GM18517 (cell line): Measurements from ENCODE around the gene KRT31.
"Not testable (repeated sequence)": the region's sequence is repeated elsewhere in the genome, so short reads cannot be mapped to it uniquely, and the experiment has no call there.

Source experiments
- ATAC-seq: cut with Tn5 transposase; IDR thresholded peaks from one replicate; pipeline ENCODE4 v1.9.1; 2021; ENCODE audit warnings: mild to moderate bottlenecking, moderate library complexity; ENCODE audit not compliant: unreplicated experiment

Gene KRT31

DNA sequence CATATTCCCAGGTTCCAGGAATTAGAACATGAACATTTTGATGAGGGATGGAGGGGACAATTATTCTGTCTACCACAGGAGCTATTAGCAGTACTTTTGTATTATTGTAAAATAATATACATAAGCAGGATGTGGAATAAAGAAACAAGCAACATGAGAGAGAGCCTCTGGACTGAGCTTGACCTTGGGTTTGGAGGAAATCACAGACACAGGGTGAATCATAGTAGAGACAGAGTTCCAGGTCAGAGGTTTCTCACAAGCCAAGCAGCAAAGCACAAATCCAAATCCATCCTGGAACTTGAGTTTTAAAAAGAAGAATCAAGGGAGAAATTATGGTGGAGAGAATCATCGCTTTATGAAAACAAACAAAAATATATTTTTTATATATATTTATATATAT is 5.1 kb downstream of the KRT31 start:
- ATAC-seq = no peak

DNA sequence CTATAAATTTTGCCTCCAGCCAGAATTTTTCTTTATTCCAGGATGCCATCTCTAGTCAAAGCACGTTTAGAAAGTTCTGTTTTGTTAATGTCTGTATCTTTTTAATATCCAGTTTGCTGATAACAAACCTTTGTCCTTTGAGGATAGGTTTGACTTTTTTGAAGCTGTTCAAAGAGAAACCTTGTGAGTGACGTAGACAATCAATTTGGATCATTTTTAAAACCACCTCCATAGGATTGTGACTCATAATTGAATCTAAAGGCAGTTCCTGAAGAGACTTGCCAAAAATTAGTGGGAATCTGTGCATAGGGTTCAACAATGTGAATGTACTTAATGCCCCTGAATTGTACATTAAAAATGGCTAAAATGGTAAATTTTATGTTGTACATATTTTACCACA is 5.9 kb downstream of the KRT31 start:
- ATAC-seq = no peak

DNA sequence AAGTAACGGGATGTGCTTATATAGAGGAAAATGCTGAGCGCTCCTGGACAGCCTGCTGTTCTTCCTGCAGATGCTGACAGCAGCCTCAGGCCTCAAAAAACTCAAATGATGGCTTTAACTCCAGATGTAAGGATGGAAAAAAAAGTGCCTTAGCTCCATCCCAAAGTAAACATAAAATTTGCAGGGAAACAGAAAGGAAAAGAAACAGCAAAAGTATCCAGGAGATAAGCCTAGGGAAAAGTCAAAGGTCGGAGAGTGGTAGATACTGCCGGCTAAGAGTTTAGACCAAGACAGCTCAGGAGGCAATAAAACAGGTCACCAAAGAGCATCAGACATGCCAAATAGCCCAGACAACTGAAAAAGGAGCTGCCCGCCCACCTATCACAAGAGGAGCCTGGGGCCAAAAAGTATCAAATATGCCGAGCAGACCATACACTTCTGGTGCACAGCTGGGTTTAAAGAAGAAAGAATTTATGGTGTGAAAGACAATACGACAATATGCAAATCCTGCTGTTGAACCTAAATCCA is 6.9 kb downstream of the KRT31 start:
- no peak for ATAC-seq

GRCh38 chr17:41387670-41388069 is 9.7 kb downstream of the KRT31 start:
- ATAC-seq = no peak

DNA sequence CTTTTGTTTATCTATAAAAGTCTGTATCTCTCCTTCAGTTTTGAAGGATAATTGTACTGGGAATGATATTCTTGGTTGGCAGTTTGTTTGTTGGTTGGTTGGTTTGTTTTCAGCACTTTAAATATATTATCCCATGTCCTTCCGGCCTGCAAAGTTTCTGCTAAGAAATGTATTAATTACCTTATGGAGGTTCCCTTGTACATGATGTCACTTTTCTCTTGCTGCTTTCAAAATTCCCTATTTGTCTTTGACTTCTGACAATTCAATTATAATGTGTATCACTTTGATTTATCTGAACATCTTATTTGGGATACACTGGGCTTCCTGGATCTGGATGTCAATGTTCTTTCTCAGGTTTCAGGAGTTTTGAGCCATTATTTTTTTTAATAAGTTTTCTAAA is 11.2 kb downstream of the KRT31 start:
- no peak for ATAC-seq

DNA sequence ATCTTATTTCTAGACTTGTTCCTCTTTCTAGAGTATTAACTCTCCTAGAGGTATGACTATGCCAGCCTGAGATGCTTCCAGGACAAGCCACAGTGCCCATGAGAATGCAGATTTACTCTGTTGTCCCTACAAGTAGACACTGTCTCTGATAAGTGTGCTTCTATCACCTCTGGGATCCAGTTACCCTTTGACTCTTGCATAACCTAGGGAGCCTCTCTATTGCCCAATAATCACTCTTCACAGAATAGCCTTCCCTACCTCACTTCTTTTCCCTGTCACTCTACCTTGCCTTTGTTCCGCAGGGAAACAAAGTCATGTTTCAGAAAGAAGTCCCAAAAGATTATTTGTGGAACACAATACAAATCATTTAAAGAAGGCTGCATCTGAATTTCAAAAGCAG is 13.7 kb downstream of the KRT31 start:
- no peak for ATAC-seq

- ATAC-seq = no peak
Measured at GRCh38 chr17:41382394-41382793, 15.0 kb downstream of the KRT31 start.

GRCh38 chr17:41381943-41382342 is 15.5 kb downstream of the KRT31 start, which contains the start of gene KRT34:
KRT34 (minus strand) TSS chr17:41382306; CDS start chr17:41382246, 60 bp downstream.
- not testable (repeated sequence) for ATAC-seq

DNA sequence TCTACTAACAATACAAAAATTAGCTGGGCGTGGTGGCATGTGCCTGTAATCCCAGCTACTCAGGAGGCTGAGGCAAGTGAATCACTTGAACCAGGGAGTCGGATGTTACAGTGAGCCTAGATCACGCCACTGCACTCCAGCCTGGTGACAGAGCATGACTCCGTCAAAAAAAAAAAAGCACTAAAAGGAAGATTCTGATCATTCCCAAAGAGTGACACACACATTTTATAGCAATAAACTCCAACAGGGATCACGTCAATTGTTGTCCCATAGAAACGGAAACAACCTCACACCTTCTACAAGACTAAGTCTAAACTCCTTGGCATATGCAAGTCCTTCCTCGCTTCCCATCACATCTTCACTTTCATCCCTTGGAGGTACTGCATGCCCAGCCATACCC is 17.3 kb downstream of the KRT31 start:
- not testable (repeated sequence) for ATAC-seq

DNA sequence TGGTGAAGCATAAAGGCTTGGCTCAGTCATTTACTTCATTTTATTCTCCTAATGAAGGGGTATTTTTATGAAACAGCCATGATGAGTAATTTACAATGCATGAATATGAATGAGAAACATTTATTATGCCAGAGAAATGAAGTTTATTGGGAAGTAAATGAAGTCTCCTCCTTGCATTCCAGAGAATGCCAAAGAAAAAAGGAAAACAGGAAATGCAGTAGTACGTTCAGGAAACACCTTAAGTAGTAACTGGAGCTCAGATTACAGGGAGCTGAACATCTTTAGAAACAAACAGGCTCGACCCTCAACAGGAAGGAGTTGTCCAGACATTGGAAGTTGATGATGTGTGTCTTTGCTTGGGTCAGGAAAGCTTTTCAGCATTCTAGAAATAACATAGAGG is 19.9 kb downstream of the KRT31 start:
- no peak for ATAC-seq

GRCh38 chr17:41369713-41370112 is 27.7 kb downstream of the KRT31 start, which contains the start of gene KRT33B:
KRT33B (minus strand) TSS chr17:41369813; CDS start chr17:41369750, 63 bp downstream.
- ATAC-seq = no peak

DNA sequence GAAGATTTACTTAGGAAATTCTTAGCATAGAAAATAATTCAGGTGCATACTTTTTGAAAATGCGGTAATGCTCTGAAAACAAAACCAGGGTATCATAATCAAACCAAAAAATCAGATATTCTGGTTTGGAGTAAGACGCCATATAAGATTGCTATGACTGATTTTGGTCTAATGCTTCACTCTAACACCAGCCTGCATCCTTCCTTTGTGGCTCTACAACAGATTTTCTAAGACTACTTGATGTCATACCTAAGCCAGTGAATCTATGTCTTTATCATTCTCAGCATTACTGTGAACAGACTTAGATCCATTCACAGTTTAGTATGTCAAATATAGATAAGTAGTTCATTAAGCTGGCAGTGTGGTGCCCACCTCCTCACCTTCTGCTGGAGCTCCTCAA is 28.4 kb downstream of the KRT31 start:
- ATAC-seq = no peak

DNA sequence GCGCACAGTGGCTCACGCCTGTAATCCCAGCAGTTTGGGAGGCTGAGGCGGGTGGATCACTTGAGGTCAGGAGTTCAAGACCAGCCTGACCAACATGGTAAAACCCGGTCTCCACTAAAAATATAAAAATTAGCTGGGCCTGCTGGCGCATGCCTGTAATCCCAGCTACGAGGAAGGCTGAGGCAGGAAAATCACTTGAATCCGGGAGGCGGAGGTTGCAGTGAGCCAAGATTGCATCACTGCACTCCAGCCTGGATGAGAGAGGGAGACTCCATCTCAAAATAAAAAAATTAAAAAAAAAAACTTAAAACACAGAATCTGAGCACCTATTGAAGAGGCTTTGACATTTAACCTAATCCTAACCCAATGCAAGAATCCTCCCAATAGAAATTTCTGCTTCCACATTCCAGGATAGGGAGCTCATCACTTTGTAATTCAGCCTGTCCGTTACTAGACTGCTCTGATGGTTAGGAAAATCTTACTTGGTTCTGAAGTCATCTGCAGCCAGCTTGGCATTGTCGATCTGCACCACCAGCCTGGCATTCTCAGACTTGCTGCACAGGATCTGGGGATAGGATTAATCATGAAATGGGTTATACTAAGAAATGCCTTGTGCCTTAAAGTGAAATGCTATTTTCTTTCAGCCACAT is 29.9 kb downstream of the KRT31 start:
- no peak for ATAC-seq

- ATAC-seq = no peak
Measured at GRCh38 chr17:41366070-41366469, 31.3 kb downstream of the KRT31 start.

DNA sequence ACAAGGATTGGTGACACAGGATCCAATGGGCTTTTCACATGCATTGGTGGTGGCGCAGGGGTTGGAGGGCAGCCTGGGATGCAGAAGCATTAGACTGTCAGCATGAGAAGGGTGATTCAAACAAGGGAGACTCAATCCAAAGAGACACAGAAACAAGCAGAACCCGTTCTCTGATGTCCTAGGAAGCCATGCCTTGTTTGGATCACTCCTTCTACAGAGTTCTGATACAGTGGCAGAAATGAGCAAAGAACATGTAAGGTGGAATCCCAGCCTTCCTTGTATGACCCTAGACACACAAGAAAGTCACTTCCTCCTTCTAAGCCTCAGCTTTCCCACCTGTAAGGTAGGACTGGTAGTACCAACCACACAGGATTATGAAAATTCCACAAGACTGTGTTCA is 33.5 kb downstream of the KRT31 start:
- ATAC-seq = no peak

- ATAC-seq = no peak
Measured at GRCh38 chr17:41360296-41360995, 37.0 kb downstream of the KRT31 start.

DNA sequence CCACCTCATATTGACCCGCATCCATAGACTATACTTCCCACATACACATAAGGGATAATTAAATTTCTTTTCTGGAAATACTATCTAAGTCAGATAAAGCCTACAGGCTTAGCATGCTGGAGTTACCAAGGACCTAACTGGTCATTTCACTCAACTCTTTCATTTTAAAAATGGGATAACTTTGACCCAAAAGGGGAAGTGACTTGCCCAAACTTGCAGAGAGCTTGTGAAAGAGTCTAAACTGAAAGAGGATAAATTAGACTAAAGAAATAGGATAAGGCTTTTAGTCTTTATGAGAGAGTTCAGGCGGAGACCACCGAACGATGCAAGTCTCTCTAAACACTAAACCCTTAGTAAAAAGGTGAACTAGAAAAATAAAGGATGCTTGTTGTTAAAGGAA is 42.9 kb downstream of the KRT31 start:
- no peak for ATAC-seq

GRCh38 chr17:41352597-41353366 is 44.6 kb downstream of the KRT31 start:
- ATAC-seq = no peak

DNA sequence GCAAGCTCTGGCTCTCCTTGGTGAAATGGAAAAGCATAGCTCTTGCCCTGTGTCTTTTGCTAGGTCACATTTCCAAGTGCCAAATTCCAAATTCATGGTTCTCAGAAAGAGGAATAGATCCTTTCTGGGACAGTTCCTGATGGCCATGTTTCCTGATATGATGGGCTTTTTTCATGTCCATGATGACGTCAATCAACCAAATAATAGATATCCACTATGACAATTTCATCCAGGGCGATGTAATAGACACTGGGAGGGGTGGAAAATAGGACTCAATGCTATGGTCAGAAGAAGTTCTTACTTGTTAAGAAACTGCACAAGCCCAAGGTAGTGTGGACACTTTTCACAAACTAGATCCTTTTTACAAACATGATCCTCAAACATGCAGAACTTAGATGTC is 46.2 kb downstream of the KRT31 start:
- ATAC-seq = no peak

DNA sequence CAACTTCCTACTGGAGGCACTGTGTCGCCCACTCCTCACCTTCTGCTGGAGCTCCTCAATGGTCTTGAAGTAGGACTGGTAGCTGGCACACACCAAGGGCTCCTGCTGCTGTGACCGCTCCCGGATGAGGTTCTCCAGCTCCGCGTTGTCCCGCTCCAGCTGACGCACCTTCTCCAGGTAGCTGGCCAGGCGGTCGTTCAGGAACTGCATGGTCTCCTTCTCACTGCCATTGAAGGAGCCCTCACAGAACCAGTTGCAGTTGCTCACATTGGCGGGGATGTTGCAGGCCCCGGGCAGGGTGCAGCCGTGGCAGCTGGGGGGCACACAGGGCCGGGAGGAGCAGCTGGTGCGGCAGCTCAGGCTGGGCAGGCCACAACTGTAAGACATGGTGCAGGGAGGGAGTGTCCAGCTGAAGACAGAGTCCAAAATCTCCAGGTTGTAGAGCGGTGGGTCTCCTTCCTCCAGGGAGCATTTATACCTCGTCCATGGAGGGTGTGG is 47.0 kb downstream of the KRT31 start, which contains the start of gene KRT33A:
Gene KRT33A (minus strand): TSS at position 448 of the 498 bp plus-strand sequence. CDS start 61 bp downstream, at position 387.
- not testable (repeated sequence) for ATAC-seq
